ENCODE measurements around the gene ACVR1. TPM values are rescaled to one million over a fixed set of nuclear protein-coding genes. Genes with fewer than 3 reads are reported as not detected.

ACVR1 gene
- total and polyA plus RNA-seq, 4 donors = 7.5 to 38.3 (median 23.4) TPM

GRCh38 chr2:157874997-157875640 is 1.0 kb downstream of the ACVR1 start:
- no peak for TF ChIP-seq CTCF (IDR thresholded peaks at IDR 0.05; ENCODE audit: control extremely low read depth, extremely low read depth)
- Histone ChIP-seq H3K27ac (ENCODE audit: low read depth in 1 of 2, low read length in 1 of 2) (peak overlapping the region; percentile 94 to 97), H3K9me3 (ENCODE audit: control insufficient read depth in 4 of 4, insufficient read depth in 3 of 4, low read length in 3 of 4) (no peaks in the 10 kb centered on the region), H3K27me3 (ENCODE audit: control insufficient read depth in 3 of 3, insufficient read depth in 3 of 3, low read length in 2 of 3) (no peaks in the 10 kb centered on the region), H3K4me1 (ENCODE audit: control insufficient read depth in 5 of 5, insufficient read depth in 5 of 5, low read length in 5 of 5) (peaks cover 3 to 19% (median 13%) of the 10 kb centered on the region in 5 donors), H3K4me3 (peak overlapping the region; percentile 99), H3K36me3 (ENCODE audit: control insufficient read depth in 4 of 4, insufficient read depth in 4 of 4, low read length in 4 of 4) (no peaks in the 10 kb centered on the region), H3K9ac (ENCODE audit: insufficient read depth in 1 of 2, low read length in 2 of 2) (peak overlapping the region in 1 of 2 donors; percentile 86)
- ATAC-seq (ENCODE audit: insufficient read depth, low FRiP score) = no peak
- WGBS, 2 donors = 1 to 2% methylated on average over 21 of the region's 21 CpGs
- peak; percentile 72 to 87 (median 86) for DNase-seq

GRCh38 chr2:157874348-157874747 is 1.8 kb downstream of the ACVR1 start:
- H3K9me3 ChIP-seq (ENCODE audit: control insufficient read depth in 4 of 4, insufficient read depth in 3 of 4, low read length in 3 of 4) = no peaks in the 10 kb centered on the region
- H3K27me3 ChIP-seq (ENCODE audit: control insufficient read depth in 3 of 3, insufficient read depth in 3 of 3, low read length in 2 of 3) = no peaks in the 10 kb centered on the region
- H3K36me3 ChIP-seq (ENCODE audit: control insufficient read depth in 4 of 4, insufficient read depth in 4 of 4, low read length in 4 of 4) = no peaks in the 10 kb centered on the region
- no peak for ATAC-seq (ENCODE audit: insufficient read depth, low FRiP score)
- no peak for TF ChIP-seq CTCF (IDR thresholded peaks at IDR 0.05; ENCODE audit: control extremely low read depth, extremely low read depth)
- H3K4me3 ChIP-seq = no peak overlapping the region
- no peak for DNase-seq
- peaks cover 3 to 22% (median 13%) of the 10 kb centered on the region in 5 donors for H3K4me1 ChIP-seq (ENCODE audit: control insufficient read depth in 5 of 5, insufficient read depth in 5 of 5, low read length in 5 of 5)
- WGBS, 2 donors = 73 to 96% methylated on average over 4 of the region's 4 CpGs
- peak overlapping the region; percentile 32 to 94 for H3K27ac ChIP-seq (ENCODE audit: low read depth in 1 of 2, low read length in 1 of 2)
- peak overlapping the region in 1 of 2 donors; percentile 86 for H3K9ac ChIP-seq (ENCODE audit: insufficient read depth in 1 of 2, low read length in 2 of 2)

GRCh38 chr2:157872791-157873190 is 3.3 kb downstream of the ACVR1 start:
- H3K4me1 ChIP-seq (ENCODE audit: control insufficient read depth in 5 of 5, insufficient read depth in 5 of 5, low read length in 5 of 5) = peaks cover 3 to 27% (median 13%) of the 10 kb centered on the region in 5 donors
- WGBS, 2 donors = 96 to 98% methylated on average over 2 of the region's 2 CpGs
- TF ChIP-seq CTCF (IDR thresholded peaks at IDR 0.05; ENCODE audit: control extremely low read depth, extremely low read depth) = no peak
- H3K9ac ChIP-seq (ENCODE audit: insufficient read depth in 1 of 2, low read length in 2 of 2) = no peak overlapping the region
- no peaks in the 10 kb centered on the region for H3K27me3 ChIP-seq (ENCODE audit: control insufficient read depth in 3 of 3, insufficient read depth in 3 of 3, low read length in 2 of 3)
- H3K9me3 ChIP-seq (ENCODE audit: control insufficient read depth in 4 of 4, insufficient read depth in 3 of 4, low read length in 3 of 4) = no peaks in the 10 kb centered on the region
- ATAC-seq (ENCODE audit: insufficient read depth, low FRiP score) (no peak), DNase-seq (no peak)
- no peak overlapping the region for H3K27ac ChIP-seq (ENCODE audit: low read depth in 1 of 2, low read length in 1 of 2)
- no peak overlapping the region for H3K4me3 ChIP-seq
- peaks cover 0 to 1% (median 0%) of the 10 kb centered on the region in 4 donors for H3K36me3 ChIP-seq (ENCODE audit: control insufficient read depth in 4 of 4, insufficient read depth in 4 of 4, low read length in 4 of 4)

Data from lung (tissue), 12 donors.